OCI-LY7 (cell line): ENCODE measurements around the gene ABCA4. TPM values are rescaled to one million over a fixed set of nuclear protein-coding genes. Genes with fewer than 3 reads are reported as not detected.

Source experiments
- BruUV-seq: library from RNA; stranded (reverse); fragments of 400-500 nt; replicated peaks from 2 replicates; lab custom pipeline; 2021; lab: Mats Ljungman, UMichigan
- CTCF ChIA-PET: fragments of 300-600 bp; sonication (Branson Sonifier 250); formaldehyde crosslinking; loops from one replicate; lab custom pipeline; 2022; ENCODE audit warnings: antibody characterized with exemption; ENCODE audit not compliant: unreplicated experiment; lab: Charles Lee
- POLR2A ChIA-PET: fragments of 300-600 bp; sonication (Branson Sonifier 250); formaldehyde crosslinking; loops from one replicate; lab custom pipeline; 2022; ENCODE audit warnings: antibody characterized with exemption; lab: Charles Lee
- DNase-seq: peaks from one replicate; pipeline ENCODE4 v3.0.0-alpha.2; 2015; ENCODE audit warnings: low spot score
- H2AFZ ChIP-seq: fragments of 200-600 bp; sonication (generic), shearing (Covaris generic); 2 replicates; pipeline ENCODE4 v1.6.1; 2014; ENCODE audit warnings: mild to moderate bottlenecking, antibody characterized with exemption, low read length, moderate library complexity
- H3K27ac ChIP-seq: fragments of 200-600 bp; sonication (generic); 2 replicates; pipeline ENCODE4 v1.5.1; 2014; ENCODE audit warnings: mixed run types, low read depth, mild to moderate bottlenecking, moderate library complexity, low read length, inconsistent platforms; ENCODE audit not compliant: poor library complexity, severe bottlenecking
- H3K36me3 ChIP-seq: fragments of 200-600 bp; sonication (generic); 2 replicates; pipeline ENCODE4 v1.6.1; 2014; ENCODE audit warnings: mild to moderate bottlenecking, antibody characterized with exemption, low read length, moderate library complexity, mixed read lengths; ENCODE audit not compliant: insufficient read depth
- H3K4me1 ChIP-seq: fragments of 200-600 bp; sonication (generic); 2 replicates; pipeline ENCODE4 v1.5.1; 2014; ENCODE audit warnings: mild to moderate bottlenecking, low read length; ENCODE audit not compliant: insufficient read depth, poor library complexity, severe bottlenecking
- H3K4me2 ChIP-seq: fragments of 200-600 bp; sonication (generic); 2 replicates; pipeline ENCODE4 v1.6.1; 2014; ENCODE audit warnings: mild to moderate bottlenecking, low read length
- H3K4me3 ChIP-seq: fragments of 200-600 bp; sonication (generic); 2 replicates; pipeline ENCODE4 v1.5.1; 2014; ENCODE audit warnings: mild to moderate bottlenecking, low read depth, low read length; ENCODE audit not compliant: poor library complexity, severe bottlenecking
- H3K79me2 ChIP-seq: fragments of 200-600 bp; sonication (generic); 2 replicates; pipeline ENCODE4 v1.6.1; 2016; ENCODE audit warnings: low read depth, mild to moderate bottlenecking, low read length, moderate library complexity, mixed read lengths; ENCODE audit not compliant: insufficient read depth
- H3K9me2 ChIP-seq: fragments of 200-600 bp; sonication (generic); 2 replicates; pipeline ENCODE4 v1.6.1; 2016; ENCODE audit warnings: mild to moderate bottlenecking, low read length, mixed read lengths; ENCODE audit not compliant: insufficient read depth
- H3K9me3 ChIP-seq: fragments of 200-600 bp; sonication (generic); 2 replicates; pipeline ENCODE4 v1.6.1; 2014; ENCODE audit warnings: mild to moderate bottlenecking, mixed run types, low read length, mixed read lengths
- H4K20me1 ChIP-seq: fragments of 200-600 bp; sonication (generic); 2 replicates; pipeline ENCODE4 v1.6.1; 2014; ENCODE audit warnings: mild to moderate bottlenecking, antibody characterized with exemption, low read length, moderate library complexity, mixed read lengths; ENCODE audit not compliant: insufficient read depth
- CTCF ChIP-seq: fragments of 200-600 bp; sonication (generic); conservative IDR thresholded peaks from 2 replicates; pipeline ENCODE4 v1.5.1; 2014; ENCODE audit warnings: mild to moderate bottlenecking, antibody characterized with exemption, low read length, moderate library complexity, mixed read lengths
- EZH2phosphoT487 ChIP-seq: fragments of 200-600 bp; sonication (generic); IDR thresholded peaks from 2 replicates; pipeline ENCODE4 v1.6.1; 2018; ENCODE audit warnings: low read depth, borderline replicate concordance, mild to moderate bottlenecking, mixed run types, antibody characterized with exemption, low read length, moderate library complexity, mixed read lengths
- intact Hi-C: fragments of 100-400 bp; cut with micrococcal nuclease; formaldehyde crosslinking; loops from one replicate; pipeline ENCODE4 v1.10.0; 2022; ENCODE audit not compliant: unreplicated experiment
- total RNA-seq, 2 experiments: library from RNA; depleted of rRNA in 1 of 2; stranded (reverse); fragments of >200 nt in 1 of 2; shearing (Covaris generic) in 1 of 2; gene quantifications; 2 replicates each; pipeline ENCODE4 v1.2.3, GENCODE V29; 2014 to 2022

ABCA4 gene
- total RNA-seq, 2 experiments from 2014 or later = not detected

GRCh38 chr1:94006604-94007003, 114.3 kb downstream of the ABCA4 start:
- H3K79me2 ChIP-seq = no peaks in the 10 kb centered on the region
- intact Hi-C loops = no loop called here
- no peak overlapping the region for H3K4me3 ChIP-seq
- H3K9me2 ChIP-seq = no peaks in the 10 kb centered on the region
- no peaks in the 10 kb centered on the region for H4K20me1 ChIP-seq
- H3K4me1 ChIP-seq = no peaks in the 10 kb centered on the region
- H3K27ac ChIP-seq = no peak overlapping the region
- DNase-seq = no peak
- no peaks in the 10 kb centered on the region for H3K9me3 ChIP-seq
- POLR2A ChIA-PET = interaction anchor here (1.2 kb wide), 1 partner anchor 27 kb away, joined by 4 read pairs; no protein-coding TSS in a partner anchor
- no TSS peak for BruUV-seq
- TF ChIP-seq CTCF (no peak), EZH2phosphoT487 (no peak)
- no peaks in the 10 kb centered on the region for H3K36me3 ChIP-seq
- no peak overlapping the region for H3K4me2 ChIP-seq
- CTCF ChIA-PET = no interaction called here
- no peak overlapping the region for H2AFZ ChIP-seq

GRCh38 chr1:94004924-94005323, 116.0 kb downstream of the ABCA4 start:
- POLR2A ChIA-PET = no interaction called here
- BruUV-seq = no TSS peak
- H3K9me2 ChIP-seq = no peaks in the 10 kb centered on the region

More at GRCh38 chr1:94004924-94005323, 116.0 kb downstream of the ABCA4 start:
- Histone ChIP-seq H2AFZ (no peak overlapping the region), H3K27ac (no peak overlapping the region), H3K4me2 (no peak overlapping the region), H3K4me1 (no peaks in the 10 kb centered on the region), H3K36me3 (no peaks in the 10 kb centered on the region), H4K20me1 (no peaks in the 10 kb centered on the region), H3K4me3 (no peak overlapping the region), H3K79me2 (no peaks in the 10 kb centered on the region), H3K9me3 (no peaks in the 10 kb centered on the region)
- DNase-seq = no peak
- TF ChIP-seq EZH2phosphoT487 = no peak
- TF ChIP-seq CTCF = no peak
- intact Hi-C loops = no loop called here
- CTCF ChIA-PET = no interaction called here
